ENCODE measurements around the gene SDK1. TPM values are rescaled to one million over a fixed set of nuclear protein-coding genes. Genes with fewer than 3 reads are reported as not detected.

Gene SDK1
- total and polyA plus RNA-seq, 2 donors (not counting 3 experiments of a cell fraction or from before 2014, with no cell fraction given), result 1.6 to 3.9 TPM

DNA sequence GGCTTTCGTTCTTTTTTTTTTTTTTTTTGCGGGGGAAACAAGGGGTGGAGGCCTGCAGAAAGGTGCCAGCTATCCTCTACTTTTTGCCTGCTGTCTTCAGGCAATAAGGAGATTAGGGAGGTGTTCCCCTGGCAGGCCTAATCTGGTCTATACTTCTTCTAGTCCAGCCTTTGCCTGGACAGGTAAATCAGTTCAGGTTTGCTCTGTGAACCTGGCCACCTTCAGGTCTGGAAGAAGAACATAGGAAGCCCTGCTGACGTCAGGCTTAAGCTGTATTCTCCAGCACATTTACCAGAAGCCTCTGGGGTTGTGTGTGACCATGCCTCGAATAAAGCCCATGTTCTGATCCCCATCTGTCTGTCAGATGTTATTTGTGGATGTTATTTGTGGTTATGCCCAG is 115.4 kb downstream of the SDK1 start:
- POLR2A ChIA-PET, result no interaction called here
- Histone ChIP-seq H3K9me3 (replicated peaks; ENCODE audit: control insufficient read depth, insufficient read depth, low read length) (no peaks in the 10 kb centered on the region), H3K4me1 (ENCODE audit: control insufficient read depth, extremely low read depth, insufficient read depth, low read length) (no peaks in the 10 kb centered on the region), H3K4me3 (replicated peaks in 1 of 3; ENCODE audit: insufficient read depth in 1 of 3, low read depth in 1 of 3, low read length in 3 of 3) (no peak overlapping the region), H3K9me1 (replicated peaks; ENCODE audit: control insufficient read depth, extremely low read depth, insufficient read depth, low read length) (no peaks in the 10 kb centered on the region), H3K36me3 (ENCODE audit: control insufficient read depth in 2 of 2, extremely low read depth in 1 of 2, insufficient read depth in 2 of 2, low read length in 2 of 2) (no peaks in the 10 kb centered on the region), H2AFZ (ENCODE audit: low read depth, low read length) (no peak overlapping the region), H3K4me2 (ENCODE audit: insufficient read depth, low read length) (no peak overlapping the region), H3K9ac (replicated peaks; ENCODE audit: extremely low read depth, insufficient read depth, low read length) (no peak overlapping the region), H3K27me3 (ENCODE audit: control insufficient read depth in 2 of 2, insufficient read depth in 2 of 2, low read length in 2 of 2) (no peaks in the 10 kb centered on the region), H3K27ac (ENCODE audit: insufficient read depth, low read depth, low read length) (no peak overlapping the region), H4K20me1 (replicated peaks; ENCODE audit: control insufficient read depth, extremely low read depth, insufficient read depth, low read length) (no peaks in the 10 kb centered on the region), H3K79me2 (ENCODE audit: control insufficient read depth, insufficient read depth, low read length) (no peaks in the 10 kb centered on the region)
- CTCF ChIA-PET, result interaction anchor here (1.5 to 2.0 kb wide), 2 partner anchors 14 to 16 kb away, joined by 3 to 5 read pairs; no protein-coding TSS in a partner anchor
- TF ChIP-seq, protein P1, sequence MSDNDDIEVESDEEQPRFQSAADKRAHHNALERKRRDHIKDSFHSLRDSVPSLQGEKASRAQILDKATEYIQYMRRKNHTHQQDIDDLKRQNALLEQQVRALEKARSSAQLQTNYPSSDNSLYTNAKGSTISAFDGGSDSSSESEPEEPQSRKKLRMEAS (IDR thresholded peaks at IDR 0.05; ENCODE audit: insufficient read depth, insufficient read length), result no peak
- TF ChIP-seq POLR2AphosphoS5 (IDR thresholded peaks at IDR 0.05; ENCODE audit: insufficient read depth, low read depth, low read length) (no peak), EZH2 (IDR thresholded peaks at IDR 0.05; ENCODE audit: borderline replicate concordance, low read depth, low read length, severe bottlenecking) (no peak), FOS (IDR thresholded peaks at IDR 0.05; ENCODE audit: borderline replicate concordance, insufficient read depth, low read length) (no peak)
- no peak for FAIRE-seq
- intact Hi-C loops (cut with micrococcal nuclease), result no loop called here
- dilution Hi-C loops (cut with MboI; ENCODE audit: extremely low pct_ligation_motif_present, low sequenced_read_pairs), result no loop called here
- BruUV-seq (replicated peaks), result no TSS peak
- no peak for DNase-seq (ENCODE audit: low read depth, low spot score)

DNA sequence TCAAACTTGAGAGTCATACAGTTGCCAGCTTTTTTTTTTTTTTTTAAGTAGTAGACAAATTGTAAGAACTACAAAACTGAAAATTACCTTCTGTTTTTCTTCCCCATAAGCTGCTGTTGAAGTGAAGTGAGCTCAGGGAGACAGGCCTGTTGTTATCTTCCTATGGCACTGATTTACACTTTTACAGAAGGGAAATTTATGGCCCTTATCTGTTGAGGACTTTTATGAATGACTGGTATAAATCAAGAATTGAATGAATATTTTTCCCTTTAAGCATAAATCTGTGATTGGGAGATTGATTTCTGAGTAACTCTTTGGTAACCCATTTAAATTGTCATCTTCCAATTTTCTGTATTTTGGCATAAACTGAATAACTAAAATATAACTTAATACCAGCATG is 124.0 kb downstream of the SDK1 start:
- Histone ChIP-seq H2AFZ (ENCODE audit: low read depth, low read length) (no peak overlapping the region), H3K4me1 (ENCODE audit: control insufficient read depth, extremely low read depth, insufficient read depth, low read length) (no peaks in the 10 kb centered on the region), H3K79me2 (ENCODE audit: control insufficient read depth, insufficient read depth, low read length) (no peaks in the 10 kb centered on the region), H3K4me2 (ENCODE audit: insufficient read depth, low read length) (no peak overlapping the region), H3K27me3 (ENCODE audit: control insufficient read depth in 2 of 2, insufficient read depth in 2 of 2, low read length in 2 of 2) (no peaks in the 10 kb centered on the region), H3K9ac (replicated peaks; ENCODE audit: extremely low read depth, insufficient read depth, low read length) (no peak overlapping the region), H3K36me3 (ENCODE audit: control insufficient read depth in 2 of 2, extremely low read depth in 1 of 2, insufficient read depth in 2 of 2, low read length in 2 of 2) (no peaks in the 10 kb centered on the region), H3K27ac (ENCODE audit: insufficient read depth, low read depth, low read length) (no peak overlapping the region), H3K9me1 (replicated peaks; ENCODE audit: control insufficient read depth, extremely low read depth, insufficient read depth, low read length) (no peaks in the 10 kb centered on the region), H3K9me3 (replicated peaks; ENCODE audit: control insufficient read depth, insufficient read depth, low read length) (no peaks in the 10 kb centered on the region), H3K4me3 (replicated peaks in 1 of 3; ENCODE audit: insufficient read depth in 1 of 3, low read depth in 1 of 3, low read length in 3 of 3) (no peak overlapping the region), H4K20me1 (replicated peaks; ENCODE audit: control insufficient read depth, extremely low read depth, insufficient read depth, low read length) (no peaks in the 10 kb centered on the region)
- no peak for FAIRE-seq
- BruUV-seq (replicated peaks), result no TSS peak
- ChIA-PET CTCF (interaction anchor here (0.6 kb wide), 1 partner anchor 175 kb away, joined by 3 read pairs; no protein-coding TSS in a partner anchor), POLR2A (no interaction called here)
- intact Hi-C loops (cut with micrococcal nuclease), result no loop called here
- dilution Hi-C loops (cut with MboI; ENCODE audit: extremely low pct_ligation_motif_present, low sequenced_read_pairs), result no loop called here
- DNase-seq (ENCODE audit: low read depth, low spot score), result no peak
- TF ChIP-seq, protein P1 (IDR thresholded peaks at IDR 0.05; ENCODE audit: insufficient read depth, insufficient read length), result no peak
- TF ChIP-seq POLR2AphosphoS5 (IDR thresholded peaks at IDR 0.05; ENCODE audit: insufficient read depth, low read depth, low read length), result no peak
- TF ChIP-seq GATA2 (IDR thresholded peaks at IDR 0.05; ENCODE audit: insufficient read depth, insufficient read length, low read depth, low read length), result no peak
- TF ChIP-seq, protein P2, sequence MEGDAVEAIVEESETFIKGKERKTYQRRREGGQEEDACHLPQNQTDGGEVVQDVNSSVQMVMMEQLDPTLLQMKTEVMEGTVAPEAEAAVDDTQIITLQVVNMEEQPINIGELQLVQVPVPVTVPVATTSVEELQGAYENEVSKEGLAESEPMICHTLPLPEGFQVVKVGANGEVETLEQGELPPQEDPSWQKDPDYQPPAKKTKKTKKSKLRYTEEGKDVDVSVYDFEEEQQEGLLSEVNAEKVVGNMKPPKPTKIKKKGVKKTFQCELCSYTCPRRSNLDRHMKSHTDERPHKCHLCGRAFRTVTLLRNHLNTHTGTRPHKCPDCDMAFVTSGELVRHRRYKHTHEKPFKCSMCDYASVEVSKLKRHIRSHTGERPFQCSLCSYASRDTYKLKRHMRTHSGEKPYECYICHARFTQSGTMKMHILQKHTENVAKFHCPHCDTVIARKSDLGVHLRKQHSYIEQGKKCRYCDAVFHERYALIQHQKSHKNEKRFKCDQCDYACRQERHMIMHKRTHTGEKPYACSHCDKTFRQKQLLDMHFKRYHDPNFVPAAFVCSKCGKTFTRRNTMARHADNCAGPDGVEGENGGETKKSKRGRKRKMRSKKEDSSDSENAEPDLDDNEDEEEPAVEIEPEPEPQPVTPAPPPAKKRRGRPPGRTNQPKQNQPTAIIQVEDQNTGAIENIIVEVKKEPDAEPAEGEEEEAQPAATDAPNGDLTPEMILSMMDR (IDR thresholded peaks at IDR 0.05; ENCODE audit: extremely low read depth in 1 of 2, insufficient read depth in 1 of 2, low read depth in 1 of 2, low read length in 2 of 2), result no peak
- no peak for TF ChIP-seq EZH2 (IDR thresholded peaks at IDR 0.05; ENCODE audit: borderline replicate concordance, low read depth, low read length, severe bottlenecking)
- TF ChIP-seq POLR2A (IDR thresholded peaks at IDR 0.05; ENCODE audit: low read depth, low read length), result no peak
- TF ChIP-seq FOS (IDR thresholded peaks at IDR 0.05; ENCODE audit: borderline replicate concordance, insufficient read depth, low read length), result no peak
- TF ChIP-seq MYC (IDR thresholded peaks at IDR 0.05; ENCODE audit: low read depth, low read length), result no peak
- TF ChIP-seq JUN (IDR thresholded peaks at IDR 0.05; ENCODE audit: borderline replicate concordance, insufficient read depth, insufficient read length, low read depth), result no peak

All from endothelial cell of umbilical vein (primary cell).